Spleen (tissue), 11 donors: ENCODE data around the gene ALKBH2. TPM values are rescaled to one million over a fixed set of nuclear protein-coding genes. Genes with fewer than 3 reads are reported as not detected.

Source experiments
- DNase-seq: peaks from one replicate; pipeline ENCODE4 v3.0.0-alpha.2; 2020
- H3K27ac ChIP-seq, 8 donors: fragments of 200-600 bp; sonication (generic) in 7 of 8; 1 replicate in 4 of 8; 2 replicates in 4 of 8; pipeline versions ENCODE4 v1.5.0 to v1.8.0; 2016 to 2021; ENCODE audit warnings: inconsistent platforms in 4 of 8, mild to moderate bottlenecking in 4 of 8, moderate library complexity in 1 of 8
- H3K27me3 ChIP-seq, 7 donors: fragments of 200-600 bp; sonication (generic) in 6 of 7; replicated peaks in 1 of 7; 1 replicate in 4 of 7; 2 replicates in 3 of 7; pipeline versions ENCODE4 v1.5.0 to v1.8.0; 2016 to 2021; ENCODE audit warnings: inconsistent platforms in 3 of 7, mild to moderate bottlenecking in 1 of 7
- H3K36me3 ChIP-seq, 6 donors: fragments of 200-600 bp; sonication (generic) in 5 of 6; 1 replicate in 4 of 6; 2 replicates in 2 of 6; pipeline versions ENCODE4 v1.5.0 to v1.8.0; 2016 to 2021; ENCODE audit warnings: inconsistent platforms in 2 of 6
- H3K4me1 ChIP-seq, 6 donors: fragments of 200-600 bp; sonication (generic) in 5 of 6; 1 replicate in 3 of 6; 2 replicates in 3 of 6; pipeline versions ENCODE4 v1.5.0 to v1.8.0; 2016 to 2021; ENCODE audit warnings: inconsistent platforms in 3 of 6
- H3K4me3 ChIP-seq, 8 donors: fragments of 200-600 bp; sonication (generic) in 7 of 8; 1 replicate in 4 of 8; 2 replicates in 4 of 8; pipeline versions ENCODE4 v1.5.0 to v1.8.0; 2016 to 2021; ENCODE audit warnings: inconsistent platforms in 4 of 8, mild to moderate bottlenecking in 4 of 8, moderate library complexity in 2 of 8
- H3K9me3 ChIP-seq, 8 donors: fragments of 200-600 bp; sonication (generic) in 7 of 8; 1 replicate in 4 of 8; 2 replicates in 4 of 8; pipeline versions ENCODE4 v1.5.0 to v1.8.0; 2016 to 2021; ENCODE audit warnings: inconsistent platforms in 4 of 8
- CTCF ChIP-seq, 11 experiments: fragments of 200-600 bp in 7 of 11; fragments of 450-650 bp in 4 of 11; sonication (generic) in 4 of 11; IDR thresholded peaks in 8 of 11; conservative IDR thresholded peaks in 3 of 11; 1 replicate in 7 of 11; 2 replicates in 4 of 11; pipeline versions ENCODE4 v1.4.0 to v1.8.0; 2016 to 2021; ENCODE audit warnings: antibody characterized with exemption in 11 of 11, inconsistent platforms in 4 of 11, mild to moderate bottlenecking in 1 of 11
- POLR2A ChIP-seq, 3 donors: fragments of 450-650 bp; IDR thresholded peaks; one replicate each; pipeline ENCODE4 v1.5.1; 2017; ENCODE audit warnings: antibody characterized with exemption in 3 of 3, mild to moderate bottlenecking in 1 of 3
- POLR2AphosphoS5 ChIP-seq, 3 donors: sonication (generic); formaldehyde crosslinking; IDR thresholded peaks; one replicate each; pipeline ENCODE4 v1.5.1; 2017; ENCODE audit warnings: antibody characterized with exemption in 3 of 3
- WGBS, 5 donors: extraction: QIAGEN DNeasy Blood & Tissue Kit in 3 of 5; methylation state at CpG; one replicate each; pipeline versions ENCODE4 v1.1.5 to v1.1.7; 2013 to 2018; 5-methylcytosine and 5-hydroxymethylcytosine counted together
- intact Hi-C: fragments of 100-400 bp; cut with DNase I; formaldehyde crosslinking; loops from one replicate; pipeline ENCODE4 v1.15.0; 2023; ENCODE audit warnings: low total_unique reads
- polyA plus RNA-seq, 3 donors: library from polyadenylated mRNA; stranded (reverse); fragments of 200-250 nt; gene quantifications; one replicate each; pipeline ENCODE4 v1.2.1, GENCODE V29; 2013
- total RNA-seq, 7 donors: library from RNA; depleted of rRNA in 3 of 7; stranded (reverse); fragments of >200 nt in 3 of 7; fragmentation: NEBNext Ultra II Directional in 4 of 7; extraction: Animal tissue kit (Norgen Biotek cat#: 25700) in 4 of 7; gene quantifications; one replicate each; pipeline versions ENCODE4 v1.1.0 to v1.2.1, GENCODE V29; 2016 to 2021
- donor health status: healthy with polysubstance abuse.
- donor health status: DM: no; HTN: no; CAD: no; lungs with moderate emphysema.
- donor health status: DM: no; HTN: no; CAD: no.
- donor health status: Bipolar disorder and iron deficiency.
- donor health status: healthy.
- donor health status: DM: no; HTN: no; CAD: no.
- donor health status: DM: yes; HTN: yes; CAD: no.

The ALKBH2 gene
- total and polyA plus RNA-seq, 10 donors = 8.6 to 40.3 (median 13.8) TPM

GRCh38 chr12:109130297-109131153 lies 37.3 kb upstream of the ALKBH2 start:
- Histone ChIP-seq H3K27ac (no peak overlapping the region), H3K36me3 (no peaks in the 10 kb centered on the region), H3K4me3 (no peak overlapping the region), H3K9me3 (no peaks in the 10 kb centered on the region), H3K27me3 (no peaks in the 10 kb centered on the region), H3K4me1 (peaks cover 0 to 6% (median 2%) of the 10 kb centered on the region in 6 donors)
- no peak for DNase-seq
- intact Hi-C loops = no loop called here
- 71 to 86% (median 77%) methylated on average over 12 to 15 of the region's 15 CpGs for WGBS, 5 donors
- TF ChIP-seq CTCF (IDR thresholded peaks at IDR 0.05 in 8 of 11, conservative IDR thresholded peaks at IDR 0.05 in 3 of 11) = no peak
- no peak for TF ChIP-seq POLR2AphosphoS5 (IDR thresholded peaks at IDR 0.05)
- TF ChIP-seq POLR2A (IDR thresholded peaks at IDR 0.05) = no peak

GRCh38 chr12:109127533-109128242 lies 34.4 kb upstream of the ALKBH2 start:
- intact Hi-C loops = no loop called here
- Histone ChIP-seq H3K4me1 (peaks cover 0 to 3% (median 0%) of the 10 kb centered on the region in 6 donors), H3K36me3 (no peaks in the 10 kb centered on the region), H3K9me3 (no peaks in the 10 kb centered on the region), H3K4me3 (no peak overlapping the region), H3K27me3 (no peaks in the 10 kb centered on the region), H3K27ac (peak overlapping the region in 1 of 8 donors; percentile 7)
- DNase-seq = no peak
- WGBS, 5 donors = 89 to 95% (median 91%) methylated on average over 13 of the region's 13 CpGs
- TF ChIP-seq POLR2A (IDR thresholded peaks at IDR 0.05) (no peak), POLR2AphosphoS5 (IDR thresholded peaks at IDR 0.05) (no peak), CTCF (IDR thresholded peaks at IDR 0.05 in 8 of 11, conservative IDR thresholded peaks at IDR 0.05 in 3 of 11) (no peak)

GRCh38 chr12:109126784-109127183 lies 33.5 kb upstream of the ALKBH2 start:
- TF ChIP-seq CTCF (IDR thresholded peaks at IDR 0.05 in 8 of 11, conservative IDR thresholded peaks at IDR 0.05 in 3 of 11) = no peak
- no peak for TF ChIP-seq POLR2A (IDR thresholded peaks at IDR 0.05)
- no peak for TF ChIP-seq POLR2AphosphoS5 (IDR thresholded peaks at IDR 0.05)
- intact Hi-C loops = no loop called here
- Histone ChIP-seq H3K27me3 (no peaks in the 10 kb centered on the region), H3K9me3 (no peaks in the 10 kb centered on the region), H3K36me3 (no peaks in the 10 kb centered on the region), H3K27ac (peak overlapping the region in 1 of 8 donors; percentile 15), H3K4me3 (no peak overlapping the region), H3K4me1 (peaks cover 0 to 3% (median 0%) of the 10 kb centered on the region in 6 donors)
- WGBS, 5 donors = 68 to 83% (median 80%) methylated on average over 3 of the region's 3 CpGs
- no peak for DNase-seq

DNA sequence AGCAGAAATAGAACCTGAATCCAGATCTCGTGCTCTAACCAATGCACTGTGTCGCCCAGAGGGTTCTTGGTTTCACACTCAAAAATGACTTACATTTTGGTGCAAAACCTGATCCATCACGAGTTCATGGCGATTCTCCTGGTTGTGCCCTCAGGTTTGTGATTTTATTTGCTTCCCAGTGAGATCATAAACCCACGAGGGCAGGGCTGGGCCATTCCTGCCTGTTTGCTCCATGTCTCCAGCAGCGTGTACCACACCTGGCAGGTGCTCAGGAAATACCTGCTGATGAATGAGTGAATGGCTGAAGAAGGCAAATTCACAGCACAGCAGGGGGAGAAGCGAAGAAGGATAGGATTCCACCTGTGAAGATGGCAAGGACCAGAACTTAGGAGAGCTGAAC lies 32.5 kb upstream of the ALKBH2 start:
- Histone ChIP-seq H3K27ac (no peak overlapping the region), H3K4me1 (peaks cover 0 to 3% (median 0%) of the 10 kb centered on the region in 6 donors), H3K4me3 (no peak overlapping the region), H3K9me3 (no peaks in the 10 kb centered on the region), H3K27me3 (no peaks in the 10 kb centered on the region), H3K36me3 (no peaks in the 10 kb centered on the region)
- no peak for TF ChIP-seq CTCF (IDR thresholded peaks at IDR 0.05 in 8 of 11, conservative IDR thresholded peaks at IDR 0.05 in 3 of 11)
- no peak for TF ChIP-seq POLR2A (IDR thresholded peaks at IDR 0.05)
- no peak for TF ChIP-seq POLR2AphosphoS5 (IDR thresholded peaks at IDR 0.05)
- intact Hi-C loops = no loop called here
- DNase-seq = no peak
- WGBS, 5 donors = 74 to 91% (median 80%) methylated on average over 7 of the region's 7 CpGs
